ENCODE measurements around the gene DPCD.
"Not testable (repeated sequence)": the region's sequence is repeated elsewhere in the genome, so short reads cannot be mapped to it uniquely, and the experiment has no call there.

Gene DPCD

DNA sequence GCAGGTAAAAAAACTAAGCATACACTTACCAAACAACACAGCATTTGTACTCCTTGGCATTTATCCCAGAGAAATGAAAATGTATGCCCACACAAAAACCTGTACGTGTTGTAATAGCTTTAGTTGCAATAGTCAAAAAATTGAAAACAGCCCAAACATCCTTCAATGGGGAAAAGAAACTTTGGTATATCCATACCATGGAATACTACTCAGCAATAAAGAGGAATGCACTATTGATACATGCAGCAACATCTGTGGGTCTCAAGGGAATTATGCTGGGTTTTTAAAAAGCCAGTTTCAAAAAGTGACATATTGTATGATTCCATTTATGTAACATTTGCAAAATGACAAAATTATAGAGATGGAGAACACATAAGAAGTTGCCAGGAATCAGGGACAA is 35.4 kb downstream of the DPCD start:
- no peak for DNase-seq

DNA sequence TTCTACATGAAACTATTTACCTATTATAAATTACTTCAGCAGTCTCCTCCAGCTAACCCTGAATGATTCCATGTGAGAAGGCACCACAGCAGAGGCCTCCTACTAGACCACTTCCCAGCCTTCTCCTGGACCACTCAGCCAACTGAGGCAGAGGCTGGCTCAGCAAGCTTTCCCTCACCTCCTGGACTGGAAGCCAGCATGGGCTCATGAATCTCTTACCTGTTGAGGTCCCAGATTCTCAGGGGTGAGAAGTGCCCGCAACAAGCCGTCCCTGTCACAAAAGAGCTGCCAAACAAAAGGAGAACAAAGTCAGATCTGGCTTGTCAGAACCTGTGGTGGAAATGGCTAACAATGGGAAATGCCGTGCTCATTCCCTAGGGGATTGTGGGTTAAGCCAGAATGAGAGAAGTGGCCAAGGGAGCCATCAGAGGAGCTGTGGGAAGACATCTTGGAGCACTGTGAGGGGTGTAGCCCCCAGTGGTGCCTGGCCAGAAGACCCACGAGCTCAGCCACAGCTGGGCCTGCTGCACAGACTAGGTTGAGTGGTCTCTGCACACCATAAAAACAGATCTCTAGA is 36.5 kb downstream of the DPCD start:
- DNase-seq, result no peak

DNA sequence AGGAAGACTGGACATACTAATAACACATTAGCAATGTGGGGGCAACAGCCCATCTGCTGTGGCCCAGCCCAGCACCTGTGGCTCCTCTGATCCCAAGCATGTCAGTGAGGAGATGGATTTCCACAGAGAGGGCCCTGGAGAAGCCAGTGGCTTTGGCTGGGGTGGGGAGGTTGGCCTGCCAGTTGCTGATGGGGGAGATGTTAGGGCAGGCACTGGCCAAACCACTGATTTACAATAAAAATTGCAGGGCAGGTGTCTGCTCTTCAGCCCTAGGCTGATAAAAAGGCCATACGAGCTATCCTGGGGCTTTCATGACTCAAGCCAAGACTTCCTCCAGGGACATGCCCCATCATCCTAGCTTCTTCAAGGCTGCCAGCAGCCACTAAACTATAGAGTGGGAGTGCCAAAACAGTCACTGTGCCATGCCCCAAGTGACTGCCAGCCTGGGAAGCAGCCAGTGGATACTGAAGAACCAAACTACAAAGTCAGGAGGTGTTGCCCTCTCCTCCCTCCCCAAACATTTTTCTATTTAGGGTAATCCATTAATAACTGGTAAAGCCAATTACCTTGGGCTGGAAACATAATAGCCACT is 37.8 kb downstream of the DPCD start:
- DNase-seq, result no peak

DNA sequence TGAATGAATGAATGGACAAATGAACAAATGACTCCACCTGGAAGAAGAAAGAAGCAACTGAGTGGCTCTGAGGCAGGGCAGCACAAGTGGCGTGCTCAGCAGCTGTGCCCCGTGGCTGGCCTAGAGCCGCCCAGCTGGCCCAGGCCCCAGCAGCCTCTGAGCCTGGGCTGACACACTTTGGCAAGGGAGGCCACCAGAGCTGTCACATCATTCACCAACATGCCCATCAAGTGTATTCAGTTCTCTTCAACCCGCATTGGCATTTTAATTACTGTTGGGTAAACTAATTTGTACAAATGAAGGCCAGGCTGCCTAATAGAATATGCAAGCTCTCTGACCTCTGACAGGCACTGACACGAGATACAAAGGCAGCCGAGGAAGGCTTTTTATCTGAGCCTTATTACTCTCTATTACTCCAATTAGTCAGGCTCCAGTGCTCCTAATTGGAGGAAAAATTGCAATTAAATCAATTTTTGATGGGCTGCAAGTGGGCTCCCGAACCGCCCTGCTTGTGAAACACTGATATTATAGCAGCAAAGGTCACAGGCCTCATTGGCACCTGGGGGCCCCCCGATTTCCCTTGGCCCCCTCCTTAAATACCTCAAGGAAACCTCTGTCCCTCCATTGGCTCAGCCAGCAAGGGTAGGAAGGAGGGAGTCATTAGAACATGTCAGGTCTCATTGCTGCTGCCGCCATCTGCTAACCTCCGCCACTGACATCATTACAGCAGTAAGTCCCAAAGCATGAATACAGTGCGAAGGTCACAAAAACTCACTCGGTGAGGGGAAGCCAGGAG is 41.9 kb downstream of the DPCD start:
- DNase-seq, result no peak

DNA sequence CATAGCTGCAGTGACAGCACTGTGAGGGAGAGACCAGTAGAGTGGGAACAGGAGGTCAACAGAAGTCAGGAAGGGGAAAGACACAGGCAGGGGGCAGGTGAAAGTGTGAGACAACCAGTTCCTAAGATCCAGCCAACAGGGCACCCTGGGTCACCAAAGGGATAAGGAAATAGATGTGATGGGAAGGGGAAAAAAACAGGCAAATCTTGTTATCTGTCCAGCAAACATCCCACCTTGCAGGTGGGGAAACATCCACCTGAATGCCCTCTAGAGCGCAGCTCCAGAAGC is 42.5 kb downstream of the DPCD start:
- DNase-seq, result no peak

DNA sequence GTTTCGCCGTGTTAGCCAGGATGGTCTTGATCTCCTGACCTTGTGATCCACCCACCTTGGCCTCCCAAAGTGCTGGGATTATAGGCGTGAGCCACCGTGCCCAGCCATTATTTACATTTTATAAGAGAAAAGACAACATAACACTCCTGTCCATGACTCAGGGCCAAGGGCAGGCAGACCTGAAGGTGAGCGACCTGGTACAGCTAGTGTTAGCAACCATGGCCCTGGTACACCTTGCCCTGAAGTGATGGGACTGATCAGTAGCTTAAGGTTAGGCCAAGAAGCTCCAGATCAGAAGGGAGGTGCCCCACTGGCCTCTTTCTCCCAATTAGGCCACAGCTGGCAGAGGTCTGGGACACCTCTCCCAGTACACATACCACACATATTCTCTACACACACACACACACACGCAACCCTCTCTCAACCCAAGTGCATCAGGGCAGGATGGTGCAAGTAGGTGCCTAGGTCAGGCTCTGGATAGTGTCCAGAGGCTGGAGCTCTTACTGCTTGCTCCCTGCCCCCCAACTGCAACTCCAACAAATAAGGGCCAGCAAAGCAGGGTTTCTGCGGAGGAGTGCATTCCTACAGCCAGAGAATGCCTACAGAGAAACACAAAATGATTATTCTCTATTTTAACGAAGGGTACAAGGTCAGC is 43.8 kb downstream of the DPCD start:
- no peak for DNase-seq

DNA sequence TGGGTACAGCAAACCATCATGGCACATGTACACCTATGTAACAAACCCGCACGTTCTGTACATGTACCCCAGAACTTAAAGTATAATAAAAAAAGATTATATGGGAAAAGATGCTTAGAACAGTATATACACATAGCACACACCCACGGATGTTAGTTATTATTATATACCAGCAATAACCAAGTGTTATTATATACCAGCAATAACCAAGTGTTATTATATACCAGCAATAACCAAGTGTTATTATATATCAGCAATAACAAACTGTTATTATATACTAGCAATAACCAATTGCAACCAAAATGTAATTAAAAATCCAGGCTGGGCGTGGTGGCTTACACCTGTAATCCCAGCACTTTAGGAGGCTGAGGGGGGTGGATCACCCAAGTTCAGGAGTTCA is 45.4 kb downstream of the DPCD start:
- DNase-seq, result not testable (repeated sequence)

DNA sequence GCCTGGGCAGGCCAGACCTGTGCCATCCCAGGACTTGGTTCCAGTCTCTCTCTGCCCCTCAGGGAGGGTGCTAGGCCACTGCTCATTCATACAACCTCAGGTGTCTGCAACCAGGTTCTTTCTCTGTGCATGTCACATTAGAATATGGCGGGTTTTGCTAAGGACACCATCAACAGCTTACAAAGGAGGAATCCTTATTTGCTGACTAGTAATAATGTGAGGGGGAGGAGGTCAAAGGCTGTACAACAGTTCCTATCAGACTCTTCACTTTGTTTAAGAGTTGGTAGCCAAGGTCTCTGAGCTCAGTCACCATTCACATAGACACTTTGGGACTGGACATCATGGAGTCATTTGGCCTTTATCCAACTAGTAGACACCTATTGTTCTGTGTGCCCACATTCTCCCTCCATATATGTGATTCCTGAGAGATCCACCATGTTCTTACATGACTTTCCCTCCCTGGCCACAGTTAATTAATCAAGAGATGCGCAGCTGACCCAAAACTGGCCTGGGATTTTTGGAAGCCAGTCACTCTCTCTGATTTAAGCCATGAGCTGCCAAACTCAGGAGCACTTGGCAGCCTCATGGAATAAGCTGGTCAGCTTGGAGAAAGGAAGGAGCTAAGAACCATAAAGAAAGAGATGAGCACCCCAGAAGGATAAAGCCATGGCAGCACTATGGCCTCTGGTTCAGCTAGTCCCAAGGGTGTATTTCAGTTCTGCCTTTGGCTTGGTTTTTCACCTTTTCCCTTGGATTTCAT is 51.2 kb downstream of the DPCD start:
- DNase-seq, result no peak

DNA sequence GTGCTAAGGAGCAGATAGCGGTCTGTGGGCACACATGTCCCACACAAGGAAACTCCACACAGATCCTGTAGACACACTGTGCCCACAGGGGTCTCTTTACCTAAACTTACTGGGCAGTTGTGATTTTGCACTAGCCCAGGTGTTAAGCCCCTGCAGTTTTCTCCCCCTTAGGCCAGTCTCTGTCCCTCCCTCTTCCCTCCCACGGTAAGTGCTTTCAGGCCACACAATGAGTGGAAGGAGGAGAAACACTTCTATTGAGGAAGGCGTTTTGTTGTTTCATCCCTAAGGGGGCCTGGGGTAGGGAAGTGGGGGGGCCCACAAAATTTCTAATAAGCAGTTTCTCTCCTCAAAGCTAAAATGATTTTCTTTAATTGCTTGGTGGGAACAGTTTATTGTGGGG is 55.4 kb downstream of the DPCD start:
- DNase-seq, result no peak

DNA sequence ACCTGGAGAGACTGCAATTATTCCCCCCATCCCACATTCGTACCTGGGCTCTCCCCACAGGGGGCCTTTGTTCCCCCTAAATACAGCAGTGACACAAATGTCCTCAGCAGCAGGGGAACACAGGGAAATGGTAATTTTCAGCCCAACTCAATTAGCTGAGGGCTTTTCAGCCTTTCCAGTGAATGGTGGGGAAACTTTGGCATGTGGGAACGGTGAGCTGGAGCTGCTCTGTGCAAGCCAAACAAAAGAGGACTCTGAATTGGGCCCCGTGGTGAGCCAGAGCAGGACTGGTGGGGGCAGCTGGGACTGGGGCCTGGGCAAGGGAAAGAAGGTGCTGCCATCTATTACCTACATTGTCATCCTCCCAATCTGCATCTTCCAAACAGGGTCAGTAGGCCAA is 55.9 kb downstream of the DPCD start:
- no peak for DNase-seq

DNA sequence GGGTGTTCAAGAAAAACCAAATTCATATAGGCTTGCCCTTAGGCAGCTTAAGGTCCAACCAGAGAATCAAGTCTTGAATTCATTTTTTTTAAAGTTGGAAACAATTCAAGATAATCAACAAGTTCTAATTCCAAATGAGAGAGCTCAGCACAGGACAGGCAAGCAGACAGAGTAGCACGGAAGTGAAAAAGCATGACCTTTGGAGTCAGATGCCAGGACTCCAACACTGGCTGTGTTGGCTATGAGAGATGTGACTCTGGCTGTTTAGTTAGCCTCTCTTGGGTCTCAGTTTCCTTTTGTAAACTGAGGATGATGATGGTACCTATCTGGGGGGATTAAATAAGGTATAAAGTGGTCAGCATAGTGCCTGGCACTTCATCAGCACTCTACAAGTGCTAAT is 57.5 kb downstream of the DPCD start:
- DNase-seq, result no peak

DNA sequence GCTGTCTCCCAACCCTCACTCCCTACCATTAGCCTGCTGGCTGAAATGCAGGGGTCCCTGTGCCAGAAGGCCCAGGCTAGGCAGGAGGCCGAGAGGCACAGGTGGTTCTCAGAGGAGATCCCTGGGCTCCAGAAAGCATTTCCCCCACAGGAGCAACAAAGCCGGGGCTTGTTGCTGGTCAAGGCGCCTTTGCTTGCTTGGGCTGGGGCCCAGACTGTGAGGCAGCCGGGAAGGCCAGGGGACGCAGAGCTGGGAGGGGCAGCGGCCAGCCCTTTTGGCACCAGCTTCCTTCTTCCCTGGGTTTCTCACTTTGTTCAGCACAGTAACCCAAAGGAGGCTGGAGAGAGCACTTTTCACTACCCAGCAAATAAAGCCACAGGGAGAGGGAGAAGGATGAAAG is 58.2 kb downstream of the DPCD start:
- DNase-seq, result no peak

DNA sequence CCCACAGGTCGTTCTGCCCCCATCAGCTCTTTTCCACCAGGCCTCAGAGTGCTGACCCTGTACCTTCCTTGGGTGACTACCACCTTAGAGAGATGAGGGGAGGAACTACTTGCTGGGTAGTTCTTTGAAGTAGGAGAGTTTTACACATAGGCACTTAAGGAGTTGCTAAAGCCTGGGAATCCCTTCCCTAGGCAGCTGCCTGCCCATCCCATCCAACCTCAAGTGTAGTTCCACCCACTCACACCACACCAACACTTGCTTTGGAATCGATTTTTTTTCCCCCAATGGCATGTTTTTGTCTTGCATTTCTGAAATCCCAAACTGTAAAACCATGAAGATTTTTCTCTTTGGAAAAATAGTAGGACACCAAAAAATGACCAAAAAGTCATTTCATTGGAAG is 59.1 kb downstream of the DPCD start:
- no peak for DNase-seq

DNA sequence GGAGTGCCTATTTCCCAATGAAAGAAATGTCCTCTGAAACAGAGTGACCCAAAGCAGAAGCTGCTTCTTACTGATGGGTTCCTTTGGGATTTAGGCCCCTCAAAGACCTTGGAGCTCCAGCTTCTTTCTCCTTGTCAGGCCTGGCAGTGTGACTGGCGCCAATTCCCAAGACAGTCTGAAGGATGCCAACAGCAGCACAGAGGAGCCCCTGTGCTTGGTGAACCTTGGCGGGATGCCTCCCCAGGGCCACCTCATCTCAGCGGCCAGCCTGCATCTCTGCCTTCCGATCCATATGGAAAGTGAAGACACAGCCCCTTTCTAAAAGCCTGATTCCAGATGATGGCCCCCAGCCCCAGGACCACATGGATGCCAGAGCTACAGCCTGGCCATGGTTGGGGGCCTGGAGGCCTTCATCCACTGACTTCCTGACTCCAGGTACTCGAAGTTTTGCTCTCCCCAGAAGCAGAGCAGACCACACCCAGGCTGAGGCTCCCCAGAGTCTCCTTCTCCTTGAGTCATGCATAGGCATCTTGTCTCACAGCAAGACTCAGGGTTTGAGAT is 61.5 kb downstream of the DPCD start:
- no peak for DNase-seq

DNA sequence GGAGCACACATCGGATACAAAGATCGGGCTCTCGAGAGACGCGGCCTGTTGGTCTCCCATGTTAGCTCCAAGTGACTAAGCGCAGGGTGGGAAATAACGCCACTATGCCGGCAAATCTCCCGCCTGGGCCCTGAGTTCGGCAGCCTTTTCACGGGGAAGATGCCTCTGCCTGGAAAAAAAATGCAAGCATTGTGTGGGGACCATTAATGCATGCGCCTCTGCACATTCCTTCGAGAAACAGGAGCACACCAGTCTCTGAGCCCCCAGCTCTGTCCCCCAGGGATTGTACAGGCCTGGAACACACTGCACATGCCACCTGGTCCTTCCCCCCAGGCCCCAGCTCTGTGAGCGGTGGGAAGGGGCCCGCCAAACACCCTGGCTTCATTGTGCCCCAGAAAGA is 62.7 kb downstream of the DPCD start:
- DNase-seq, result no peak

DNA sequence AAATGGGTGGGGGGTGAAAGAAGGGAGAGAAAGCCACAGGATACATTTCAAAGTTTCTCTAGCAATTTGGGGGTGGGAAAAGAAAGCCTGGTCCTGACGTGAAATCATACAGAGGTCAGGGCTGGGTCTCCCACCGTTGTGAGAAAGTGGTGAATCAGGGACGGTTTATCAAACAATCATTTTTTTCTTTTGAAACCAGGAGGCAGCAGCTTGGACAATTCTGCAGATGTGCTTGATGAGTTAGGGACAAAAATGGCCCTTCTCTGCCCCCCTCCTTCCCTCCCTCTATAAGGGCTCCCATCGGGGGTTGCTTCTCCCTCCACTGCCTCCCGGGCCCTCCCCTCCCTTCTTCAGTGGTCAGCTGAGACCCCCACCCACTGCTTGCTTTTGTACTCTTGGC is 63.2 kb downstream of the DPCD start:
- DNase-seq, result no peak

DNA sequence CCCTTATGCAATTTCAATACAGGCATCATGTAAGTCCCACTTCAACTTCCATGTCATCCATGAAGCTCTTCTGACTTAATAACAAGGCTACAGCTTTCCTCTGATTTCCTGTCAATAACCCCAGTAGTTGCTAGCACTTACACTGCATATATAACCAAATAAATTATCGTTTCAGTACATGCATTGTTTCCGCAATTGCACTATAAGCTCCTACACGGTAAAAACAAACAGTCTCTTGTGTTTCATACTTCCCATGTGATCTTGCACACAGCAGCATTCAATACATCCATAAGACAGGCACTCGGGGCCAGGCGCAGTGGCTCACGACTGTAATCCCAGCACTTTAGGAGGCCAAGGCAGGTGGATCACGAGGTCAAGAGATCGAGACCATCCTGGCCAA is 65.4 kb downstream of the DPCD start:
- DNase-seq, result no peak

DNA sequence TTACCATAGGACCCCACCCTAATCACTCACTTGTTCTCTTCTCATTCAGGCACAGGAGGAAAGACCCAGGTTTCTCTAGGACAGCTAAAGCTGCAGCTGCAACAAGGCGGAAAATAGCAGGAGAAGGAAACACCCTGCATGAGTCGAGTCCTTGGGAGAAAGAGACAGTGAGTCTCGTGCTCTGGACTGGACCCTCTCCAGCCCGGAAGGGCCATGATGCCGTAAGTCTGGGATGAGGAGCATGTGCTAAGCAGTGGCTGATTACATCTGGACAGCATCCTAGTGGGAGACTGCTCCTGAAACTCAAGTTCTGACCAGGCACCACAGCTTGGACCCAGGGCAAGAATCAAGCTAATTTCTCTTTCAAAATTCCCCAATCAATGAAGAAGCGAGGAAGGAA is 67.4 kb downstream of the DPCD start:
- DNase-seq, result no peak

DNA sequence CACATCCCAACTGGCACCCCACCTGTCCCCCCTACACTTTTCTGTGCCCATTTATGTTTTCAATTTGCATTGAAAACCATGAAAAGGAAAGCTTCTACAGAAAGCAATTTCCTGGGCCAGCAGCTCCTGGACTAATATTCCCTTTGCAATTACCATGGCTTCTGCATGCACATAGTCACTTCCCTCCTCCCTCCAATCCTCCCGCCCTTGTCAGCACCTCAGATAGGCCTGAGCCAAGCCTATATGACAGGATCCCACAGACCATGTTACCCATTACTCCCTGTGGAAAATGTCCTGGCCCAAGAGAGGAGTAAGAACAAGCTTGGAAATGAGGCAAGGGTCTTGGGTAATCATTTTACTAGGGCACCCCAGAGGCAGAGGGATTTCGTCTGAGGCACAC is 68.8 kb downstream of the DPCD start:
- no peak for DNase-seq

DNA sequence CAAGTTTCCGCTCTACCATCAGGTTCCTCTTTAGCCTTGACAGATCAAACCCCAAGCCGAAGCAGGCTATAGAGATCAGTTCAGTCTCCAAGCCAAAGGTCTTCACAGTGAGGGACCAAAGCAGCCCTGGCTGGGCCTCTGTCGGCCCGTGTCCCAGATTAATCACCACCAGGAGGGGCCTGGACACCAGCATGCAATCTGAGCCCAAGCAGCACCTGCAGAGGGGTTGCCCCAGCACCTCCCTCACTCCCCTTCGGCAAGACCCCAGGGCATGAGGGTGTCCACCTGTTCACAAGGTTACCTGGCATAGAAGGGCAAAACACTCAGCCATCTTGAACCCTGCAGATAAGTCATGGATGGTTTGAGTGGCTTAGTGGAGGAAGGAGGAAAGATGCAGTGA is 70.9 kb downstream of the DPCD start:
- no peak for DNase-seq

All from CD4-positive, alpha-beta T cell treated with Interleukin-12 subunit alpha and Interleukin-12 subunit beta, for 1 hour (primary cell).